GM10266 (cell line): ENCODE measurements around the gene HIPK1.

ENCODE experiments used
- DNase-seq: peaks from one replicate; pipeline ENCODE4 v3.0.0; 2012; ENCODE audit errors: extremely low spot score
- CTCF ChIP-seq: IDR thresholded peaks from 2 replicates; pipeline ENCODE4 v1.5.1; 2012; ENCODE audit warnings: mild to moderate bottlenecking, low read depth; ENCODE audit not compliant: control insufficient read depth, insufficient read depth; ENCODE audit errors: missing control alignments

Gene HIPK1

GRCh38 chr1:113891631-113892220 lies 37.4 kb upstream of the HIPK1 start:
- TF ChIP-seq CTCF, result no peak
- no peak for DNase-seq

DNA sequence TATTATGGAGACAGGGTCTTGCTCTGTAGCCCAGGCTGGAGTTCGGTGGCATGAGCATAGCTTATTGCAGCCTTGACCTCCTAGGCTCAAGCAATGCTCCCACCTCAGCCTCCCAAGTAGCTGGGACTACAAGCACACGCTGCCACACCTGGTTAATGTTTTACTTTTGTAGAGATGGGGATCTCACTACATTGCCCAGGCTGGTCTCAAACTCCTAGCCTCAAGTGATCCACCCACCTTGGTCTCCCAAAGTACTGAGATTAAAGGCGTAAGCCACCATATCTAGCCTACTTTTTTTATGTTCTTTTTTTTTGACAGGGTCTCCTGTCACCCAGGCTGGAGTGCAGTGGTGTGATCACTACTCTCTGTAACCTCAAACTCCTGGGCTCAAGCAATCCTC lies 35.9 kb upstream of the HIPK1 start:
- TF ChIP-seq CTCF, result no peak
- no peak for DNase-seq

DNA sequence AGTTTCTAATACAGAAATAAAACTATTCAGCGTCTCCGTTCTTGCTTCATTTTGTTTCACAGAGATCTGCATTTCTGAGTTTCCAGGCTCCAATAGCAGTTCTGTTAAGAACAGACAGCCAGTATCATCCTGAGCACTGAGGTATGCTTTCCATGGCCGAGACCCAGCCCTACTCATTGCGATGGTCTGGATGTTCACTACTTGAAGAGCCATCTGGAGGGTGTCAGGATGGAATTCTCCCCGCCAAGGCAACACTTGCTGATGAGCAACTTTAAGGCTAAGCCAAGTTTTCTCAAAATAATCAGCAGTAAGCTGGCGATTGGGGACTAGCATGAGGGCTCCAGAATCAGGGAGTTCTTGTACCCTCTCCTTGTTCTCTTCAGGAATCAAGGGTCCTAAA lies 34.0 kb upstream of the HIPK1 start:
- no peak for DNase-seq
- no peak for TF ChIP-seq CTCF

DNA sequence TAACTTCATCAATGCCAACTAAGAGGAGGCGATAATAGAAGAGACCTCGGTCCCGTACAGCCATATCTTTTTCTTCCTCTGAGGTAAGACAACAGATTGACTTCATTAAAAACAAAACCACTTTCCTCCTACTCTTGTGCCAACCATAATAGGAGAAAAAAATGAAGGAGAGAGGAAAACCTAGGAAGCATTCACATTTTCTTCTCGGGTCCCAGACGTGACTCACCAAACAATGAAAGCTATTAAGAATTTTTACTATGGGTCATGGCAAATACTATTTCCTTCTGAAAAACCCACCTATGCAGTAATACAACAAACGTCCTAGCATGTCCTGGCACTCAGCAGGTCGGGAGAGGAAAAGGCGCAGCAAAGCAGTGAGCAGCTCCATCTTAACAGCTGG lies 33.2 kb upstream of the HIPK1 start:
- DNase-seq, result no peak
- TF ChIP-seq CTCF, result no peak

DNA sequence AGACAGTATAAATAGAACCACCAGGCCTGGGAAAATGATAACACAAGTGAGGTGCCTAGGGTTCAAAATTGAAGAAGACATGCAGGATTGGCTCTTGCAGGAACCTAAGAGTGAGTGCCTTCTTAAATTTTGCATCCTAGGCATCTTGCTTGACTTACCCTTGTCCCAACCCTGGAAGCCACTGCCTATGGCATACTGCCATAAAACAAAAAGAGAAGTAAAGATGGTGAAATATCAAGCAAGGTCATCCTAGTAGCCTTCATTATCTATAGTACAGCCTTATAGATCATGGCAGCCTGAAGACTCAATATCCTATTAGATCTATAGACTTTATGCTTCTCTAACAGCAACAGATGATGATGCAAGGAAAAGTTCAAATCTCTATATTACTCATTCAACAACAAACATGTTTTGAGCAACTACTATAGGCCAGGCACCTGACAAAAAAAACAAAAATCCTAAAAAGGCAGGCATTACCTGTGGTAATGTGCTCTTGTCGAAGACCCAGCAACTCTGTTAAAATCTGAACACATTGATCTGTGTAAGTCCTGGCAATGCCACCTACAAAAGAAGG lies 30.8 kb upstream of the HIPK1 start:
- no peak for DNase-seq
- TF ChIP-seq CTCF, result no peak

DNA sequence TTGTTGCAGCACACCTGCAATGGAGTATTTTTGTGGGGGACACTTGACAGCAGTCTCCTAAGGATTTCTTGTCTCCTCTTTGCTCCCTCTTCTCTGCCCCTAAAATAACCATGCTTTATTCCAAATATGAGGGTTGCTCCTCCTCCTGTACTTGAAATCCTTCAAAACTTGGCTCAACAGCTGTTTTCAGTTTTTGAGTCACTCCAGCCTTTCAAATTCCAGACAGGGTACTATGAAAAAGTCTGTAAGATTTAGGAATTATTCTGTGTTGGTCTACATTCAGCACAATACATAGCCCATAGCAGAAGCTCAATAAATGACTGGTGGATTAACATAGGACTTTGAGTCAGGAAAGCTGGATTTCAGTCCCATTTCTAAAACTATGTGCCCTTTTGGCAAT lies 30.0 kb upstream of the HIPK1 start:
- no peak for TF ChIP-seq CTCF
- no peak for DNase-seq

- no peak for DNase-seq
- TF ChIP-seq CTCF, result no peak
Measured at GRCh38 chr1:113901191-113901590, 27.9 kb upstream of the HIPK1 start.
